HCT116 (cell line): Measurements from ENCODE around the gene TACC3. TPM values are rescaled to one million over a fixed set of nuclear protein-coding genes. Genes with fewer than 3 reads are reported as not detected.

ENCODE experiments used
- ATAC-seq: fragments of 200-7000 bp; cut with Tn5 transposase; 2 replicates; pipeline ENCODE4 v1.9.1; 2020; ENCODE audit warnings: mild to moderate bottlenecking, moderate library complexity
- BruUV-seq: library from RNA; stranded (reverse); fragments of 400-500 nt; replicated peaks from 2 replicates; lab custom pipeline; 2021; lab: Mats Ljungman, UMichigan
- CTCF ChIA-PET: fragments of 300-600 bp; sonication (Branson Sonifier 250); formaldehyde crosslinking; loops from one replicate; lab custom pipeline; 2021; ENCODE audit warnings: antibody characterized with exemption; lab: Charles Lee
- POLR2A ChIA-PET: fragments of 300-600, 350-600 bp; sonication (Branson Sonifier 250); formaldehyde crosslinking; loops from one replicate; lab custom pipeline; 2021; ENCODE audit warnings: antibody characterized with exemption; lab: Charles Lee
- RAD21 ChIA-PET, 2 experiments: fragments of 300-600 bp; sonication (Branson Sonifier 250); formaldehyde crosslinking; loops; one replicate each; lab custom pipeline; 2023; ENCODE audit warnings: low total read pairs in 2 of 2; ENCODE audit not compliant: uncharacterized antibody in 2 of 2, unreplicated experiment in 2 of 2, low non-redundant PET in 1 of 2; lab: Charles Lee
- DNase-seq: peaks from one replicate; pipeline ENCODE4 v3.0.0-alpha.2; 2010; ENCODE audit warnings: low read depth, low spot score
- H2AFZ ChIP-seq: fragments of 200-600 bp; shearing (Covaris generic), sonication (generic); 2 replicates; pipeline ENCODE4 v1.6.1; 2017; ENCODE audit warnings: low read depth, mixed run types, mixed read lengths, antibody characterized with exemption, low read length; ENCODE audit not compliant: poor library complexity, severe bottlenecking
- H3K27ac ChIP-seq: 2 replicates; pipeline ENCODE4 v1.5.1; 2012; ENCODE audit warnings: low read depth, low read length
- H3K27me3 ChIP-seq: fragments of 200-600 bp; sonication (generic); 2 replicates; pipeline ENCODE4 v1.6.1; 2016; ENCODE audit warnings: mixed run types, low read length, mixed read lengths; ENCODE audit not compliant: insufficient read depth
- H3K36me3 ChIP-seq, 2 experiments: fragments of 200-500 bp in 1 of 2; fragments of 200-600 bp in 1 of 2; sonication (Bioruptor generic) in 1 of 2; sonication (generic) in 1 of 2; 2 replicates each; pipeline versions ENCODE4 v1.5.1 to v1.6.1; 2014 to 2016; ENCODE audit warnings: low read length in 2 of 2, inconsistent platforms in 1 of 2, mixed read lengths in 1 of 2, mixed run types in 1 of 2; ENCODE audit not compliant: insufficient read depth in 2 of 2, control insufficient read depth in 1 of 2
- H3K4me1 ChIP-seq, 2 experiments: fragments of 200-600 bp in 1 of 2; sonication (generic) in 1 of 2; 2 replicates each; pipeline versions ENCODE4 v1.5.1 to v1.6.1; 2012 to 2017; ENCODE audit warnings: low read length in 2 of 2, inconsistent platforms in 1 of 2, mild to moderate bottlenecking in 1 of 2, mixed read lengths in 1 of 2, mixed run types in 1 of 2, moderate library complexity in 1 of 2; ENCODE audit not compliant: insufficient read depth in 2 of 2, control insufficient read depth in 1 of 2
- H3K4me2 ChIP-seq: fragments of 200-600 bp; sonication (generic); 2 replicates; pipeline ENCODE4 v1.6.1; 2017; ENCODE audit warnings: mixed run types, low read length, mixed read lengths
- H3K4me3 ChIP-seq, 2 experiments: fragments of 200-600 bp in 1 of 2; sonication (generic) in 1 of 2; replicated peaks in 1 of 2; 2 replicates each; pipeline ENCODE4 v1.5.1; 2011 to 2016; ENCODE audit warnings: low read length in 2 of 2, control low read depth in 1 of 2, low read depth in 1 of 2, mild to moderate bottlenecking in 1 of 2, mixed read lengths in 1 of 2, mixed run types in 1 of 2
- H3K79me2 ChIP-seq: fragments of 200-600 bp; sonication (generic); 2 replicates; pipeline ENCODE4 v1.6.1; 2017; ENCODE audit warnings: mild to moderate bottlenecking, mixed run types, low read length, moderate library complexity, mixed read lengths; ENCODE audit not compliant: insufficient read depth
- H3K9ac ChIP-seq: fragments of 200-600 bp; sonication (generic); 2 replicates; pipeline ENCODE4 v1.6.1; 2016; ENCODE audit warnings: low read length, mixed read lengths
- H3K9me2 ChIP-seq: fragments of 200-600 bp; sonication (generic), shearing (Covaris generic); 2 replicates; pipeline ENCODE4 v1.6.1; 2017; ENCODE audit warnings: mixed run types, mild to moderate bottlenecking, moderate library complexity; ENCODE audit not compliant: insufficient read depth
- H3K9me3 ChIP-seq, 2 experiments: fragments of 200-500 bp in 1 of 2; fragments of 200-600 bp in 1 of 2; sonication (Bioruptor generic) in 1 of 2; sonication (generic) in 1 of 2; 2 replicates each; pipeline ENCODE4 v1.6.1; 2014 to 2017; ENCODE audit warnings: low read length in 2 of 2, mixed read lengths in 2 of 2, inconsistent platforms in 1 of 2, low read depth in 1 of 2, mild to moderate bottlenecking in 1 of 2, mixed run types in 1 of 2, moderate library complexity in 1 of 2; ENCODE audit not compliant: control insufficient read depth in 1 of 2, insufficient read depth in 1 of 2
- H4K20me1 ChIP-seq: fragments of 200-600 bp; sonication (generic), shearing (Covaris generic); 2 replicates; pipeline ENCODE4 v1.6.1; 2017; ENCODE audit warnings: mixed run types, mild to moderate bottlenecking, moderate library complexity; ENCODE audit not compliant: insufficient read depth
- CBX3 ChIP-seq: IDR thresholded peaks from 2 replicates; pipeline ENCODE4 v1.6.1; 2012; ENCODE audit warnings: low read depth
- CEBPB ChIP-seq: IDR thresholded peaks from 2 replicates; pipeline ENCODE4 v1.6.1; 2012; ENCODE audit warnings: low read depth
- EGR1 ChIP-seq: IDR thresholded peaks from 2 replicates; pipeline ENCODE4 v1.6.1; 2012; ENCODE audit warnings: low read depth
- EZH2phosphoT487 ChIP-seq: fragments of 200-600 bp; IDR thresholded peaks from 2 replicates; pipeline ENCODE4 v1.6.1; 2018; ENCODE audit warnings: antibody characterized with exemption, borderline replicate concordance
- FOSL1 ChIP-seq: IDR thresholded peaks from 2 replicates; pipeline ENCODE4 v1.6.1; 2012; ENCODE audit warnings: low read depth
- JUND ChIP-seq: IDR thresholded peaks from 2 replicates; pipeline ENCODE4 v1.6.1; 2012
- MAX ChIP-seq: IDR thresholded peaks from 2 replicates; pipeline ENCODE4 v1.6.1; 2012
- POLR2A ChIP-seq: IDR thresholded peaks from 2 replicates; pipeline ENCODE4 v1.7.0; 2011; ENCODE audit warnings: borderline replicate concordance; ENCODE audit not compliant: insufficient read depth, insufficient read length; ENCODE audit errors: extremely low read depth
- POLR2AphosphoS5 ChIP-seq: IDR thresholded peaks from 2 replicates; pipeline ENCODE4 v1.6.1; 2011; ENCODE audit warnings: mild to moderate bottlenecking, low read depth, low read length, moderate library complexity
- RAD21 ChIP-seq: IDR thresholded peaks from 2 replicates; pipeline ENCODE4 v1.6.1; 2012; ENCODE audit warnings: low read depth, mild to moderate bottlenecking
- SIN3A ChIP-seq: IDR thresholded peaks from 2 replicates; pipeline ENCODE4 v1.6.1; 2012; ENCODE audit warnings: low read depth
- TCF7L2 ChIP-seq: IDR thresholded peaks from 2 replicates; pipeline ENCODE4 v1.7.0; 2011; ENCODE audit warnings: borderline replicate concordance, inconsistent platforms; ENCODE audit not compliant: insufficient read depth, insufficient read length; ENCODE audit errors: extremely low read depth
- YY1 ChIP-seq: IDR thresholded peaks from 2 replicates; pipeline ENCODE4 v1.6.1; 2011; ENCODE audit warnings: low read length, low read depth, moderate library complexity, mild to moderate bottlenecking; ENCODE audit not compliant: insufficient replicate concordance; ENCODE audit errors: extremely low read depth
- ZNF274 ChIP-seq: fragments of 200-500 bp; sonication (Bioruptor generic); IDR thresholded peaks from 2 replicates; pipeline ENCODE4 v1.6.1; 2014; ENCODE audit warnings: mild to moderate bottlenecking, low read depth, low read length, inconsistent platforms
- intact Hi-C: fragments of 100-400 bp; cut with micrococcal nuclease; formaldehyde crosslinking; loops from 2 replicates; pipeline ENCODE4 v1.10.0; 2022
- total RNA-seq: library from RNA; stranded (reverse); gene quantifications from one replicate; pipeline ENCODE4 v1.2.1, GENCODE V29; 2021; ENCODE audit not compliant: unreplicated experiment
- TF ChIP-seq, protein P1 (sequence below): IDR thresholded peaks from 2 replicates; pipeline ENCODE4 v1.6.1; 2012
- TF ChIP-seq, protein P2 (sequence below): IDR thresholded peaks from 2 replicates; pipeline ENCODE4 v1.6.1; 2011; ENCODE audit warnings: mild to moderate bottlenecking, low read length, moderate library complexity; ENCODE audit not compliant: insufficient replicate concordance; ENCODE audit errors: extremely low read depth
- TF ChIP-seq, protein P3 (sequence below), 3 experiments: fragments of 200-600 bp in 1 of 3; sonication (generic) in 1 of 3; IDR thresholded peaks in 2 of 3; conservative IDR thresholded peaks in 1 of 3; 2 replicates each; pipeline ENCODE4 v1.5.1; 2012 to 2017; ENCODE audit warnings: low read depth in 2 of 3, low read length in 2 of 3, antibody characterized with exemption in 1 of 3, borderline replicate concordance in 1 of 3, control low read depth in 1 of 3, mild to moderate bottlenecking in 1 of 3, mixed read lengths in 1 of 3, mixed run types in 1 of 3, moderate library complexity in 1 of 3; ENCODE audit not compliant: insufficient read depth in 1 of 3

The TACC3 gene
- total RNA-seq, 1 experiment from 2014 or later: 106 TPM

- intact Hi-C loops: no loop called here
- TF ChIP-seq POLR2A: no peak
- no peak for TF ChIP-seq RAD21
- no peak for TF ChIP-seq TCF7L2
- TF ChIP-seq ZNF274: no peak
- Histone ChIP-seq H3K4me2 (no peak overlapping the region), H4K20me1 (no peaks in the 10 kb centered on the region), H3K27me3 (no peaks in the 10 kb centered on the region), H3K4me1 (peaks cover 0 to 5% of the 10 kb centered on the region in 2 experiments; a peak in 2 of 4 replicates), H3K27ac (no peak overlapping the region), H3K79me2 (no peaks in the 10 kb centered on the region), H3K4me3 (no peak overlapping the region), H3K9ac (no peak overlapping the region), H2AFZ (no peak overlapping the region), H3K9me3 (no peaks in the 10 kb centered on the region), H3K36me3 (no peaks in the 10 kb centered on the region), H3K9me2 (no peaks in the 10 kb centered on the region)
- no peak for DNase-seq
- ChIA-PET RAD21 (no interaction called here), POLR2A (no interaction called here), CTCF (no interaction called here)
- ATAC-seq: no peak
- BruUV-seq: no TSS peak
Measured at GRCh38 chr4:1783970-1784369, 62.6 kb downstream of the TACC3 start.

- CTCF ChIA-PET: no interaction called here
- ATAC-seq: no peak
- POLR2A ChIA-PET: no interaction called here
- no peak overlapping the region for H3K4me2 ChIP-seq
- H3K9ac ChIP-seq: no peak overlapping the region
- no peak overlapping the region for H3K4me3 ChIP-seq
- RAD21 ChIA-PET: no interaction called here
- H3K9me2 ChIP-seq: no peaks in the 10 kb centered on the region
- no peak for DNase-seq
- no peak overlapping the region for H2AFZ ChIP-seq
- BruUV-seq: no TSS peak
- H3K27ac ChIP-seq: no peak overlapping the region
- H3K27me3 ChIP-seq: no peaks in the 10 kb centered on the region
- H4K20me1 ChIP-seq: no peaks in the 10 kb centered on the region
- no peaks in the 10 kb centered on the region for H3K9me3 ChIP-seq
- intact Hi-C loops: no loop called here
- no peaks in the 10 kb centered on the region for H3K36me3 ChIP-seq
- peaks cover 0 to 4% of the 10 kb centered on the region in 2 experiments; a peak in 2 of 4 replicates for H3K4me1 ChIP-seq
- H3K79me2 ChIP-seq: no peaks in the 10 kb centered on the region
- no peak for TF ChIP-seq CBX3
- no peak for TF ChIP-seq POLR2AphosphoS5
- TF ChIP-seq EZH2phosphoT487: no peak
- TF ChIP-seq CEBPB: no peak
- no peak for TF ChIP-seq FOSL1
- TF ChIP-seq MAX: no peak
- TF ChIP-seq POLR2A: no peak
- no peak for TF ChIP-seq SIN3A
- no peak for TF ChIP-seq YY1
- TF ChIP-seq JUND: no peak
- TF ChIP-seq, protein P1, sequence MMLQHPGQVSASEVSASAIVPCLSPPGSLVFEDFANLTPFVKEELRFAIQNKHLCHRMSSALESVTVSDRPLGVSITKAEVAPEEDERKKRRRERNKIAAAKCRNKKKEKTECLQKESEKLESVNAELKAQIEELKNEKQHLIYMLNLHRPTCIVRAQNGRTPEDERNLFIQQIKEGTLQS: no peak
- TF ChIP-seq EGR1: no peak
- no peak for TF ChIP-seq TCF7L2
- TF ChIP-seq, protein P2, sequence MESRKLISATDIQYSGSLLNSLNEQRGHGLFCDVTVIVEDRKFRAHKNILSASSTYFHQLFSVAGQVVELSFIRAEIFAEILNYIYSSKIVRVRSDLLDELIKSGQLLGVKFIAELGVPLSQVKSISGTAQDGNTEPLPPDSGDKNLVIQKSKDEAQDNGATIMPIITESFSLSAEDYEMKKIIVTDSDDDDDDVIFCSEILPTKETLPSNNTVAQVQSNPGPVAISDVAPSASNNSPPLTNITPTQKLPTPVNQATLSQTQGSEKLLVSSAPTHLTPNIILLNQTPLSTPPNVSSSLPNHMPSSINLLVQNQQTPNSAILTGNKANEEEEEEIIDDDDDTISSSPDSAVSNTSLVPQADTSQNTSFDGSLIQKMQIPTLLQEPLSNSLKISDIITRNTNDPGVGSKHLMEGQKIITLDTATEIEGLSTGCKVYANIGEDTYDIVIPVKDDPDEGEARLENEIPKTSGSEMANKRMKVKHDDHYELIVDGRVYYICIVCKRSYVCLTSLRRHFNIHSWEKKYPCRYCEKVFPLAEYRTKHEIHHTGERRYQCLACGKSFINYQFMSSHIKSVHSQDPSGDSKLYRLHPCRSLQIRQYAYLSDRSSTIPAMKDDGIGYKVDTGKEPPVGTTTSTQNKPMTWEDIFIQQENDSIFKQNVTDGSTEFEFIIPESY: no peak
- TF ChIP-seq, protein P3, sequence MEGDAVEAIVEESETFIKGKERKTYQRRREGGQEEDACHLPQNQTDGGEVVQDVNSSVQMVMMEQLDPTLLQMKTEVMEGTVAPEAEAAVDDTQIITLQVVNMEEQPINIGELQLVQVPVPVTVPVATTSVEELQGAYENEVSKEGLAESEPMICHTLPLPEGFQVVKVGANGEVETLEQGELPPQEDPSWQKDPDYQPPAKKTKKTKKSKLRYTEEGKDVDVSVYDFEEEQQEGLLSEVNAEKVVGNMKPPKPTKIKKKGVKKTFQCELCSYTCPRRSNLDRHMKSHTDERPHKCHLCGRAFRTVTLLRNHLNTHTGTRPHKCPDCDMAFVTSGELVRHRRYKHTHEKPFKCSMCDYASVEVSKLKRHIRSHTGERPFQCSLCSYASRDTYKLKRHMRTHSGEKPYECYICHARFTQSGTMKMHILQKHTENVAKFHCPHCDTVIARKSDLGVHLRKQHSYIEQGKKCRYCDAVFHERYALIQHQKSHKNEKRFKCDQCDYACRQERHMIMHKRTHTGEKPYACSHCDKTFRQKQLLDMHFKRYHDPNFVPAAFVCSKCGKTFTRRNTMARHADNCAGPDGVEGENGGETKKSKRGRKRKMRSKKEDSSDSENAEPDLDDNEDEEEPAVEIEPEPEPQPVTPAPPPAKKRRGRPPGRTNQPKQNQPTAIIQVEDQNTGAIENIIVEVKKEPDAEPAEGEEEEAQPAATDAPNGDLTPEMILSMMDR (IDR thresholded peaks at IDR 0.05 in 2 of 3, conservative IDR thresholded peaks at IDR 0.05 in 1 of 3; ENCODE audit: borderline replicate concordance in 1 of 3, insufficient read depth in 1 of 3, low read depth in 2 of 3, low read length in 2 of 3): no peak
- TF ChIP-seq ZNF274: no peak
Measured at GRCh38 chr4:1784395-1784788, 63.1 kb downstream of the TACC3 start.
